Activated CD8-positive, alpha-beta memory T cell treated with anti-CD3 and anti-CD28 coated beads for 36 hours (primary cell): Measurements from ENCODE around the gene ZNF823. TPM values are rescaled to one million over a fixed set of nuclear protein-coding genes. Genes with fewer than 3 reads are reported as not detected.
"Not testable (repeated sequence)": the region's sequence is repeated elsewhere in the genome, so short reads cannot be mapped to it uniquely, and the experiment has no call there.

Experiments
- CTCF ChIA-PET: fragments of 350-600 bp; sonication (Branson Sonifier 250); formaldehyde crosslinking; loops from one replicate; lab custom pipeline; 2021; ENCODE audit warnings: antibody characterized with exemption; lab: Charles Lee
- POLR2A ChIA-PET: fragments of 350-600 bp; sonication (Branson Sonifier 250); formaldehyde crosslinking; loops from one replicate; lab custom pipeline; 2021; ENCODE audit warnings: antibody characterized with exemption; lab: Charles Lee
- total RNA-seq, 2 experiments: library from RNA; stranded (reverse); gene quantifications; one replicate each; pipeline ENCODE4 v1.2.3, GENCODE V29; 2021

ZNF823 gene
- 1 to 10 TPM; 4.1 to 4.7 TPM for total RNA-seq

GRCh38 chr19:11738746-11739620 is at the start of gene ZNF823:
Gene ZNF823 (minus strand): TSS chr19:11738946. CDS start chr19:11738819, 127 bp downstream.
- POLR2A ChIA-PET: interaction anchor here (0.6 kb wide), 1 partner anchor 331 kb away, joined by 4 read pairs; no protein-coding TSS in a partner anchor
- CTCF ChIA-PET: interaction anchor here (0.7 to 1.0 kb wide), 2 partner anchors 59 to 321 kb away, joined by 3 read pairs; partner anchors contain the start of gene ZNF491

GRCh38 chr19:11787536-11787935 is 48.8 kb upstream of the ZNF823 start:
- CTCF ChIA-PET: no interaction called here
- POLR2A ChIA-PET: no interaction called here

- CTCF ChIA-PET: no interaction called here
- POLR2A ChIA-PET: no interaction called here
Measured at GRCh38 chr19:11784356-11784755, 45.6 kb upstream of the ZNF823 start.

DNA sequence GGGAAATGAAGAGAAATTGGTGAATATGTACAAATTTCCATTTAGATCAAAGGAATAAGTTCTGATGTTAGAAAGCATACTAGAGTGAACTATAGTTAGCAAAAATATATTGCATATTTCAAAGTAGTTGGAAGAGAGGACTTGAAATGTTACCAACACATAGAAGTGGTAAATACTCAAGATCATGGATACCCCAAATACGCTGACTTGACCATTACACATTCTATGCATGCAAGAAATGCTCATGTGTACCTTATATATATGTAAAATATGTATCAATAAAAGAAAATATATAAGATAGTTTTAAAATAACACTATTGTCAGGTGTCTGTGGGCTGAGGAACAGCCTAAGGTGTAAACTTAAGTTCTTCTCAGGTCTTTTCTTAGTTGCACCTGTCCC is 45.0 kb upstream of the ZNF823 start:
- POLR2A ChIA-PET: no interaction called here
- CTCF ChIA-PET: no interaction called here

DNA sequence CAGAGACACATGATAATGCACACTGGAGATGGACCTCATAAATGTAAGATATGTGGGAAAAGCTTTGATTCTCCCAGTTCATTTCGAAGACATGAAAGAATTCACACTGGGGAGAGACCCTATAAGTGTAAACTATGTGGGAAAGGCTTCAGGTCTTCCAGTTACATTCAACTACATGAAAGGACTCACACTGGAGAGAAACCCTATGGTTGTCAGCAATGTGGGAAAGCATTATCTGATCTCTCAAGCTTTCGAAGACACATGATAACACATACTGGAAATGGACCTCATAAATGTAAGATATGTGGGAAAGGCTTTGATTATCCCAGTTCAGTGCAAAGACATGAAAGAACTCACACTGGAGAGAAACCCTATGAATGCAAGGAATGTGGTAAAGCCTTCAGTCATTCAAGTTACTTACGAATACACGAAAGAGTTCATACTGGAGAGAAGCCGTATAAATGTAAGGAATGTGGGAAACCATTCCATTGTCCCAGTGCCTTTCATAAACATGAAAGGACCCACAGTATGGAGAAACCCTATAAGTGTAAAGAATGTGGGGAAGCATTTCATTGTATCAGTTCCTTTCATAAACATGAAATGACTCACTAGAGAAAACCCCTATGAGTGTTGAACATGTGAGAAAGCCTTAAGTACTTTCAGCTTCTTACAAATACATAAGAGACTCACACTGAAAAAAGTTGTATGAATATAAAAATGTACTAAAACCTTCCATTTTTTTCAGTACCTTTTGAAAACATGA is 42.7 kb upstream of the ZNF823 start:
- ChIA-PET POLR2A (no interaction called here), CTCF (no interaction called here)

- CTCF ChIA-PET: no interaction called here
- POLR2A ChIA-PET: no interaction called here
Measured at GRCh38 chr19:11780431-11781020, 41.8 kb upstream of the ZNF823 start.

DNA sequence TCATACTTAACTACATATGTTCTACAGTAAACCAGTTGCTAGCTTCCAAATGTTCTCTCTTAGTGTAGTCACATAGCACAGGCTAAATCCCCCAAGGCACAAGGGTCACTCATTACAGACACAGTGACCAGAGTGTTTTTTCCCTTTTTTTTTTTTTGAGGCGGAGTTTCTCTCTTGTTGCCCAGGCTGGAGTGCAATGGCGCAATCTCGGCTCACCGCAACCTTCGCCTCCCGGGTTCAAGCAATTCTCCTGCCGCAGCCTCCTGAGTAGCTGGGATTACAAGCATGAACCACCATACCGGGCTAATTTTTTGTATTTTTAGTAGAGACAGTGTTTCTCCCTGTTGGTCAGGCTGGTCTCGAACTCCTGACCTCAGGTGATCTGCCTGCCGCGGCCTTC is 37.9 kb upstream of the ZNF823 start:
- CTCF ChIA-PET: interaction anchor here (0.7 kb wide), 1 partner anchor 12 kb away, joined by 3 read pairs; no protein-coding TSS in a partner anchor
- POLR2A ChIA-PET: not testable (repeated sequence)

- POLR2A ChIA-PET: interaction anchor here (0.7 to 0.8 kb wide), 2 partner anchors 21 to 269 kb away, joined by 4 to 6 read pairs; no protein-coding TSS in a partner anchor
- CTCF ChIA-PET: not testable (repeated sequence)
Measured at GRCh38 chr19:11771520-11771919, 32.8 kb upstream of the ZNF823 start.

- CTCF ChIA-PET: no interaction called here
- POLR2A ChIA-PET: no interaction called here
Measured at GRCh38 chr19:11769995-11770394, 31.2 kb upstream of the ZNF823 start.

GRCh38 chr19:11767633-11768133 is 28.9 kb upstream of the ZNF823 start:
- CTCF ChIA-PET: no interaction called here
- POLR2A ChIA-PET: interaction anchor here (1.0 kb wide), 1 partner anchor 46 kb away, joined by 3 read pairs; the partner anchor contains the start of gene ZNF440

GRCh38 chr19:11766597-11767591 is 28.1 kb upstream of the ZNF823 start, which contains the start of gene ZNF441:
Gene ZNF441 (plus strand): TSS chr19:11767000. CDS start chr19:11767194, 194 bp downstream.
- ChIA-PET POLR2A (interaction anchor here (0.8 to 1.0 kb wide), 2 partner anchors 31 to 47 kb away, joined by 3 read pairs; partner anchors contain the start of gene ZNF440), CTCF (interaction anchor here (0.5 to 0.7 kb wide), 3 partner anchors 31 to 1667 kb away, joined by 3 to 6 read pairs (median 4); no protein-coding TSS in a partner anchor)

GRCh38 chr19:11763611-11764010 is 24.9 kb upstream of the ZNF823 start:
- CTCF ChIA-PET: no interaction called here
- POLR2A ChIA-PET: no interaction called here

GRCh38 chr19:11763117-11763516 is 24.4 kb upstream of the ZNF823 start:
- CTCF ChIA-PET: interaction anchor here (0.7 kb wide), 1 partner anchor 19 kb away, joined by 3 read pairs; no protein-coding TSS in a partner anchor
- POLR2A ChIA-PET: no interaction called here

DNA sequence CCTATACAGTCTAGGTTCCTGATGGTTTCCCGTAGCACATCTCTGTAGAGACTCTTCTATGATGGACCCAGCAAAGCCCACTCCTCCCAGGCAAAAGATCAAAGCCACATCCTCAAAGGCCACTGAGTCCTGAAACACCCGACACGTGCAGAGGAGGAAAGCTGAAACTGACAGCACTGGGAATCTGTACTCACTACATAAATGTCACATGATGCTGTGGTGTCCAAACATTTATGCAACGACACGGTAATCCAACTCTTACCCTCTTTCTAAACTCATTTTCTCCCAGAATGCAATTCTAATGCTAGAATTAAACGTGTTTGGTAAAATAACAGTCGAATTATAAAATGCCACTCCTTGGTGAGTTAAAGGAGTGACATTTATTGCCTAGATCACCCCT is 21.1 kb upstream of the ZNF823 start:
- ChIA-PET POLR2A (no interaction called here), CTCF (no interaction called here)

DNA sequence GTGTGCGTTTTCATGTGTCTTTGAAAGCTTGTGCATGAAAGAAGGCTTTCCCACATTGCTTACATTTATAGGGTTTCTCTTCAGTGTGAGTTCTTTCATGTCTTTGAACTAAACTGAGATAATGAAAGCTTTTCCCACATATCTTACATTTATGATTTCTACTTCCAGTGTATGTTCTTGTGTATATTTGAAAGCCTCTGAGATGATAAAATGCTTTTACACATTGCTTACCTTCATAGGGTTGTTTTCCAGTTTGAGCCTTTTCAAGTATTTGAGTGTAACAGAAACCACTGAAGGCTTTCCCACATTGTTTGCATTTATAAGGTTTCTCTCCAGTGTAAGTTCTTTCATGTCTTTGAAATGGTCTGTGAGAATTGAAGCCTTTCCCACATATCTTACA is 18.2 kb upstream of the ZNF823 start:
- CTCF ChIA-PET: no interaction called here
- POLR2A ChIA-PET: no interaction called here

DNA sequence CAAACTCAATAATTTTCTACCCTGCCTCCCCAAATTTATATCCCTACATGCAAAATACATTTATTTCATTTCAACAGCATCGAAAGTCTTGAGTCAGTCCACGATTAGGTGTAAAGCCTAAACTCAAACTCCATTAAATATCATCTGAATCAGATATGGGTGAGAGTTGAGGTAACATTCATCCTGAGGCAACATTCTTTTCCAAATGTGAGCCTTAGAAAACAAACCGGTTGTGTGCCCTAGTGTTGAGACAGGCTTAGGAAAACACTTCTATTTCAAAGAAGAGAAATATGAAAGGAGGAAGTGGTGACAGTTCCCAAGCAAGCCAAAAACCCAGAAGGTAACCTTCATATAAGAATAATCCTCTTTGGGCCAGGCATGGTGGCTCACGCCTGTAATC is 15.9 kb upstream of the ZNF823 start:
- CTCF ChIA-PET: no interaction called here

GRCh38 chr19:11752244-11752736 is 13.5 kb upstream of the ZNF823 start:
- ChIA-PET POLR2A (no interaction called here), CTCF (no interaction called here)

More for the DNA sequence above, 15.9 kb upstream of the ZNF823 start:
- POLR2A ChIA-PET: no interaction called here

GRCh38 chr19:11749751-11750150 is 11.0 kb upstream of the ZNF823 start:
- POLR2A ChIA-PET: no interaction called here
- CTCF ChIA-PET: no interaction called here
